GM04504 (cell line): ENCODE measurements around the gene DYNLRB1.
A peak's percentile ranks its signal among the peaks of the same experiment; 100 is the strongest.
"Not testable (repeated sequence)": the region's sequence is repeated elsewhere in the genome, so short reads cannot be mapped to it uniquely, and the experiment has no call there.

Source experiments
- DNase-seq: peaks from one replicate; pipeline ENCODE4 v3.0.0-alpha.2; 2012; ENCODE audit warnings: low read depth

Gene DYNLRB1

DNA sequence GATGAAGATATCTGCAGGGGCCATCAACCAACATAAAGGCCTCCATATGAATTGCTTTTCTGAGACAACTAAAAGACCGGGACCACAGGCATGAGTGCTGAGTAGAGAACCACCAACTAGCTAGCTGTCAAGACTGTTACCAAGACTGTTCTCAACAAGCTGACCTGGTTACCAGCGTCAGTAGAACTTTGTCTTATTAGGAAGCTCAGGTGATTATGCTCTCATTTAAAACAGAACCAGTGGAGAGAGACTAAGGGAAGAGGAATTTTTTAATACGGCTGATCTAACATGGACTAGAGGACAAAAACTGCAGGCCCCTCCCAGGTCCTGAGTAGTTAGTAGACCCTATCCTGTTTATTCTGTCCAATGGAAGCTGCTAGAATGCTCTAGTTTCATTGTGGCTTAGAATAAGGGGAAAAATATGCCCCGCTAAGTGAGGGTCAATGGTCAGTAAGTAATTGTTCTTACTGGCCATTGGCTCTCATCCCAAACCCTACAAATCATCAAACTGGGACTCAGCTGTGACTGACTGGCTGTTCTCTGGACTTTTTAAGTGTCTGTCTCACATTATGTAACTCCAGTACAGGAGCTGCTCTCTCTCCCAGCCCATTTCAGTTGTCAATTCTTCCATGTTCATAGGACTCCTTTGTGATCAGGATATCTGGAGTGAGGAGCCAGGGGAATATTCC, 3.8 kb upstream of the DYNLRB1 start:
- DNase-seq: no peak

DNA sequence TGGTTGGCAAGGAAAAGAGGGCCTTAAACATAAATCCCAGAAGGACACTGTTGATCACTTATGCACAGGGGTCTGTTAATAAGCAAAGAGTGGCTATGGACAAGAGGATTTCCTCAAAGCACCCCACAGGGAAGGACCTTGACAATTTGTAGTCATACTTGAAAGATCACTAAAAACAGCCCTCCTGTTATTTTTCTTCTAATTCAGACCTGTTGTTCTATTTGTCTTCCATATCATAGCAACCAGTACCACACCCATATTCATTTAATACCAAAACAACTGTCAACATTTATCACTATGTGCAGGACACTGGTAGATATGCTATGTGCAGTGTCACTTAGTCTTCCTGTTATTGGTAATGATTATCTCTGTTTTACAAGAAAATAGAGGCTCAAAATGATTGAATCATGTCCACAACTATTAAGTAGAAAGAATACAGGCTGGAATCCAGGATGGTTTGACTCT, 3.2 kb upstream of the DYNLRB1 start:
- no peak for DNase-seq

DNA sequence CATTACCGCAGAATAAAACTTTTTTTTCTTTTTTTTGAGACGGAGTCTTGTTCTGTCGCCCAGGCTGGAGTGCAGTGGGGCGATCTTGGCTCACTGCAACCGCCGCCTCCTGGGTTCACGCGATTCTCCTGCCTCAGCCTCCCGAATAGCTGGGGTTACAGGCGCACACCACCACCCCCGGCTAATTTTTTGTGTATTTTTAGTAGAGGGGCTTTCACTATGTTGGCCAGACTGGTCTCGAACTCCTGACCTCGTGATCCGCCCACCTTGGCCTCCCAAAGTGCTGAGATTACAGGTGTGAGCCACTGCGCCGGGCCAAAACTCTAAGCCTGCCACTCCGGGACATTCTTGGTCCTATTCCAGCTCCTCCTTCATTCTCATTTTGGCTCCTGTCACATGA, 2.2 kb upstream of the DYNLRB1 start:
- DNase-seq: not testable (repeated sequence)

DNA sequence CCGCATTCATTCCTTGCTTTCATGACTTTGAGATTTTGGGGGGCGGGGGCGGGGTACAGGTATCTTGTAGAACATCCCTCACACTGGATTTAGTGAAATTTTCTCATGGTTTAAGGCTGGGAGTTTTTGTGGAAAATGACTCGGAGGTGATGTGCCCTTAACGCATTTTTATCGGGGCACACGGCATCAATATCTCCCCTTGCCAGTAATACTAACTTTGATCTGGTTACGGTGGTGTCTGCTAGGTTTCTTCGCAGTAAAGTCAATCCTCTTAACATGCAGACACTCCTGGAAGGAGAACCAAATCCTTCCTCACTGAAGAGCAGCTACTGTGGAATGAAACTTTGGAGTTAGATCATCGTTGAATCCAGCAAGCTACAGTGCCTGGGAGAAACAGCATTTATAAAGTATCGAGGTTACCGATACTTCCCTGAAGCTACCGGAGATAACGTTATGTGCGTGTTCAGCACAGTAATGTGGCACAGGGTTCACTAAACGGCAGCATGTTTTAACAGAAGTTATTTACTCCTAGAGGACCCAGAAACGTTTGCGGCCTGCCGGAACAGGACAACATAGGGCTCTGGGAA, 1.2 kb upstream of the DYNLRB1 start:
- no peak for DNase-seq

DNA sequence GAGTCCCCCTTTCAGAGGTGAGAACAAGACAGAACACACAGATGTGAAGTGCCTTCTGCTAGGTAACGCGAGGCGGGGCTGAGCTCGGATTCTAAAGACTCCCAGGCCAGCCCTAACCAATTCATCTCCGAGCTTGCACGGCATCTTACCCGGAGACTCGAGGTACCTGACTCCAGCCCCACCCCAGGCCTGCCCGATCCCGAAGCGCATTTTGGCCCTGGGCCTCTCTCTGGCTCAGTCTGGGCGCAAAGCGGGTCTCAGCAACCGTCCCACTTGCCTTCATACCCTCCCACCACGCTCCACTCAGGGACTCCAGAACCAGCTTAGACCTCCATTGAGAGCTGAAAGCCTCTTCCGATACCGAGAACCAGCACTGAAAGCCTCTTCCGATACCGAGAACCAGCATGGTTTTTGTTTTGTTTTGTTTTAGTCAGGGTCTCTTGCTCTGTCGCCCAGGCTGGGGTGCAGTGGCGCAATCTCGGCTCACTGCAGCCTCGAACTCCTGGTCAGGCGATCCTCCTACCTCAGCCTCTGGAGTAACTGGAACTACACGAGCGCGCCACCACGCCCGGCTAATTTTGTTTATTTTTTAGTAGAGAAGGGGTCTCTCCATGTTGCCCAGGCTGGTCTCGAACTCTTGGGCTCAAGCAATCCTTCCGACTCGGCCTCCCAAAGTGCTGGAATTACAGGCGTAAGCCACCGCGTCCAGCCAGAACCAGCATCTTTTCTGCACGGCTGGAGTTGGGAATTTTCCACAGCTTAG, 557 bp upstream of the DYNLRB1 start:
- DNase-seq: no peak

DNA sequence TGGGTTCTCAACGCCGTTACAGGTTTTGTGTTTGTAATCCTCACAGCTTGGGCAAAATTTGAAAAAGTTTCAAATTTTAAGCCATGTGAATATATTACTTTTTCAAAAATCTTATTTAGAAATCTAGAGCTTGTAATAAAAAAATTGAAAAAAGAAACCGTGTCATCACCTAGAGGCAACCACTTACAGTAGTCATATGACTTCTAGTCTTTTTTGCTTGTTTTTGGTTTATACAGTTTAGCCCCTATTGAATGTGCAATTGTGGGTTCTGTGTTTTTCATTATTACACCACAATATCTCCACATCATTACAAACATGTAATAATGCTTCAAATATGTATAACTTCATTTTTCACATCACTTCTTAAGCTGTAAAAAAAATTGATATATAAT, 888 bp downstream of the DYNLRB1 start:
- no peak for DNase-seq

DNA sequence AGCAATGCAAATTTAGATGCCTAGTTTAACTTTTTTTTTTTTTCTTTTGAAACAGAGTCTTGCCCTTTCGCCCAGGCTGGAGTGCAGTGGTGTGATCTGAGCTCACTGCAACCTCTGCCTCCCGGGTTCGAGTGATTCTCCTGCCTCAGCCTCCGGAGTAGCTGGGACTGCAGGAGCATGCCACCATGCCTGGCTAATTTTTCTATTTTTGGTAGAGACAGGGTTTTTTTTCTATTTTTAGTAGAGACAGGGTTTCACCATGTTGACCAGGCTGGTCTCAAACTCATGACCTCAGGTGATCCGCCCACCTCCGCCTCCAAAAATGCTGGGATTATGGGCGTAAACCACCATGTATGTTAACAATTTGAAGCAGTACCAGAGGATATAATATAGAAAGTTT, 2.6 kb downstream of the DYNLRB1 start:
- DNase-seq: not testable (repeated sequence)

DNA sequence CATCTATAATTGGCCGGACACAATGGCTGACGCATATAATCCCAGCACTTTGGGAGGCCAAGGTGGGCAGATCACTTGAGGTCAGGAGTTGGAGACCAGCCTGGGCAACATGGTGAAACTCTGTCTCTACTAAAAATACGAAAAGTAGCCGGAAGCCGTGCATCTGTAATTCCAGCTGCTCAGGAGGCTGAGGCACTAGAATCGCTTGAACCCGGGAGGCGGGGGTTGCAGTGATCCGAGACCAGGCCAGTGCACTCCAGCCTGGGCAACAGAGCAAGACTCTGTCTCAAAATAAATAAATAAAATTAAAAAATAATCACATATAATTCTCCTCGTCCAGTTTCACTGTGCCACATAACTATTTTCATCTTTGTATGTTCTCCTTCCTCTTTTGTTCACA, 3.6 kb downstream of the DYNLRB1 start:
- not testable (repeated sequence) for DNase-seq

DNA sequence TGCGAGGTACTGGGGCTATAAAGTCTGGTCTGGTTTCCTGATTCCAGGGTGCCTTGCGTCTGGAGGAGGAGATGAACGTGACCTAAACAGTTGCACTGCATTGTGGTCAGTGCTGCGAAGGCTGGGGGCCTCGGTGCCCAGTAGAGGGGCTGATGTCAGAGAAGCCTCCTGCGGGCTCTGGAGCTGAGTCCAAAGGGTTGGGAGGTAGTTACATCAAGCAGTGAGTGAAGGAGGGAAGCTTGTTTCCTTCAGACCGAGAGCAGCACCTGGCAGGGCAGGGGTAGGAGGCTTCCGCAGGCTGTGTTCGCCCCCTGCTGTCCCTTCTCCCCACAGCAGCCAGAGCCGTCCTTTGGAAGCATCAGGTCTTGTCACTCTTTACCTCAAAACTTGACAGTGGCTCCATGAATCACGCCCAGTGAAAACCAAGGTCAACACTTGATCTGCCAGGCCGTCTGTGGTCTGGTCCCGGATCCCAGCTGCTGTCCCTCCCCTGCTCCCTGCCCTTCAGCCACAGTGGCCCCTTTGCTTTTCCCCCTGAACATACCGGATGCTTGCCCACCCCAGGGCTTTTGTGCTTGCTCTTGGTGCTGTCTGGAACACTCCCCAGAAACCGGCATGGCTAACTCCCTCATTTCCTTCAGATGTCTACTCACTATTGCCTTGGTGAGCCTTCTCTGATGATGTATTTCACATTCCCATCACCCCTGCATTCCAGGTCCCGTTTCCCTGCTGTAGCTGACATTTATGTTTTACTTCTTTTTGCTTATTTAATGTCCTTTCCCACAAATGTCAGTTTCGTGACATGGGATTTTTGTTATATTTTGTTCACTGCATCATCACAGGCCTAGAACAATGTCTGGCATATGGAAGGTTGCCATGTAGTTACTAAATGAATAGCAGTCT, 7.0 kb downstream of the DYNLRB1 start:
- peak; percentile 69 for DNase-seq

DNA sequence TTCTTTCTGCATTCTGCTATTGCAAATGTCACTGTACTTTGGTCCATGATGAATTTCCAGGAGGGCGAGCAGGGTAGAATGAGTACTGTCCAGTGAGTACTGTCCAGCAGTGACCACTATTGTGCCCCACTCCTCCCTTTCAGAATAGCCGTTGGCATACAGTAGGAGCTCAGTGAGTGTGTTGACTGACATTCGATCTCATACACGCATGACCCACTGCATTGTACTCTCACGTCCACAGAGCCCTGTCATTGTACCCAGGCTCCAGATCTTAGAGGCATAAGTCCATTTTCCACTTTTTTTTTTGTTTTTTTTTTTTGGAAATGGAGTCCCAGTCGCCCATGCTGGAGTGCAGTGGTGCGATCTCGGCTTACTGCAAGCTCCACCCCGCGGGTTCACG, 8.2 kb downstream of the DYNLRB1 start:
- DNase-seq: no peak

DNA sequence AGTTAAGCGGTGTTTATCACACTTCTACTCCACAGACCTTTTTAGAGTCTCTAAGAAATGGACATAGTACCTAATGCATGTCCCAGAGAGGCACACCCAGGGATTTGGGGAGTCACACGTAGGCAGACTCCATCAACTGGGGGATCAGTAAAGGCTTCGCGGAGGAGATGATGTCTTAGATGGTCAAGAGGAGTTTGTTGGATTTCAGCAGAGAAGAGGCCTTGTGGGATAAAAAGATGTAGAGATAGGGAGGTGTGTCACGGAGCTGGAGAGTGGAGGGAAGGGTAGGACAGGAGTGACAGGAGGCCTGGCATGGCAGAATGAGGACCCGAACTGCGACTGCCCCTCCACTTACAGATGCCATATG, 9.1 kb downstream of the DYNLRB1 start:
- no peak for DNase-seq

DNA sequence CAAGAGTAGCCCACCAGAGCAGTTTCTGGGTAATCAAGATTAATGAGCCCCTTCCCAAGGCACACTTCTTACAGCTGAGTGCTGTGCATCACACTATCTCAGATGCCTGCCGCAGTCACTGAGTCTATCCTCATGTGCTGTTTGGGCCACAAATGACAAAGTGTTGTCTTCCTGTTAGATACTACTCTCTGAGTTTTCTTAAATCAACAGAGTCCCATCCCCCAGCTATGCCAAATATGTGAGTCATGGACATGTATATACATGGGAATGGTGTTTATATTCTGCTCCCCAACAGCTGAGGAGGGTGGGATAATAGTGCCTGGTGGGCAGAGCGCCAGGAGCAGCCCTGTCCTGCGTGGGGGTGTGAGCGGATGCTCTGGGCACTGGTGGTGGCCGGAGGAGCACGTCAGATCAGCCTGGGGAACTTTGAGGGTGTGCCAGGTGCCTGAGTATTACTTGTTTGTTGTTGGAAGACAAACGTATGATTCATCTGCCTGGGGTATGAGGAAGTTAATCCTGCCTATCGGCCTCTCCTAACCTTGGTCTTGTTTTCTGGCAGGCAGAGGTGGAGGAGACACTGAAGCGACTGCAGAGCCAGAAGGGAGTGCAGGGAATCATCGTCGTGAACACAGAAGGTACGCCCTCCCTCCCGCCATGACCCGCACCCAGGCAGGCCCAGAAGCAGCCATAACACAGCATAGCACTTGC, 9.6 kb downstream of the DYNLRB1 start:
- peak; percentile 98 for DNase-seq

DNA sequence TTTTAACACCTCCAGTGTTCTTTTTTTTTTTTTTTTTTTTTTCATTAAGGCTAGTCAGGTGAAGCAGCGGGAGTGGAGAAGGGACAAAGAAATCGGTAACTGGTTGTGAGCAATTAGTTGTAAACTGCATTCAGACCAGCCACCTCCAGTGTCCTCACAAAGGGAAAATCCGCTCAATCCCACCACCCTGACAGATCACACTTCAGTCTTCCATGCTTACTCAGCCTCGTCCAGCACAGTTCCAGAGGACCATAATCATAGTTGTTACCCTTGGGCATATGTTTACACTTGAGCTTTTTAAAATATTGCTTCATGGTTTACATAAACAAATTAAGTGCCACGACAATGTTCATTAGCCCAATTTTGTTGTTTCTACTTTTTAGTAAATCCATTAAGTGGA, 10.2 kb downstream of the DYNLRB1 start:
- DNase-seq: no peak

DNA sequence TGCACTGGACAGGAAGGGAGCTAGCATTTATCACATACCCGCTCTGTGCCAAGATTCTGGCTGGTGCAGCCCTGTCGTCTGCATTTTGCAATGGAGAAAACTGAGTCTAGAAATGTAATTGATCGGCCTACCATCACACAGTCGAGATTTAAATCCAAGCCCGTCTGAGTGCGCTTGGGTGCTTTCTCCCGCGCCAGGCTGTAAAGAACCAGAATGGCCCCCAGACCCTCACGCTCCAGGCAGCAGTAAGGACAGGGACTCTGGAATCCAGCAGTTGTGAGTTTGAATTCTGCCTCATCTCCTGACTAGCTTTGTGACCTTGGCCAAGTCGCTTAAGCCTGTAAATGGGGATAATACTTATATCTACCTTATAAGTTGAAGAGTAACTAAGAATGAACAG, 10.8 kb downstream of the DYNLRB1 start:
- DNase-seq: no peak

DNA sequence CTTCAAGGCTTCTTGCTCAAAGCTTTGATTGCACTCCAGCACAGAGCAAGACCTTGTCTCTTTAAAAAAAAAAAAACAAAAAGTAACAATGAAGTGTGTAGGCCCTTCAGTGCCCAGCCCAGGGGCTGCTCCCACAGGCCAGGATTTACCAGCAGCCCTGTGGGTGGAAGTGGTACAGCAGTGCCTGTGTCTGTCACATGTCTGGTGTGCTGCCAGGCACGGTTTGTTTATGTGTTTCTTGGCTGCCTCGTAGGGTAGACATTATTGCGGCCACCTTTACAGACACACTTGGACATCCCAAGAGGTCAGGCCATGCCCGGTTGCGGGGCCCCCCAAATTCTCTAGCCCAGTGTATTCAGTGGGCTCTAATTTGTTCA, 12.7 kb downstream of the DYNLRB1 start:
- no peak for DNase-seq

DNA sequence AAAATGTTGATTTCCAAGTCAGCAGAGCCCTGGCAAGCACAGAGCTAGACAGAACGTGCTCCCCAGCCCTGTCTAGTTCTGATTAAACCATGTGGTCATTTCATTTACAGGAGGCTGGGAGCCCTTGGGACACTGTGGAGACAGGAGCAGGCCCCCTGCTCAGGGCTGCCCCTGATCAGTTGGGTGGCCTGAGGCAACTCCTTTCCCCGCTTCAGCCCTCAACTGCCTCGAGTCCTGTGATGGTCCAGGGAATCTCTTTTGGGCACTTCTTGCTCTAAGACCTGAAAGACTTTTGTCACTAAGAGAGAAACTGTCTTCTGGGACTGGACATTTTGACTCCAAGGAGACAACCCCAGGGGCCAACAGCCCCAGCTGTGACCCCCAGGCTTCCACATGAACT, 13.5 kb downstream of the DYNLRB1 start:
- no peak for DNase-seq

DNA sequence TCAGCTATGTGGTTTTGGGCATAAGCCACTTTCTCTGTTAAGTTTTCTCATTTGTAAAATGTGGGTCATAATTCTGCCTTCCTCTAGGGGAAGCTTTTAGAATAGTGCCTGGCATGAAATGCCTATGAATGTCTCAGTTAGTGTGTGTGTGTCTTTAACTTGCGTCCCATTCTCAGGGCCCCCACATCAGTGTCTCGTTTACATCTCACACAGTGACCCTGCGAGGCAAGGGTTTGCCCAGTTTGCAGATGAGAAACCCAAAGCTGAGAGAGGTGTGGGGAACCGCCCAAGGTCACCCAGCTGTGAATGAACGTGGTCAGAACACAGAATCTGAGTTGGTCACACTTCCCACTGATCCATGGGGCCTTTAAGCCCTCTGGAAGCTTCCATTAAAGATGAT, 14.1 kb downstream of the DYNLRB1 start:
- DNase-seq: no peak

DNA sequence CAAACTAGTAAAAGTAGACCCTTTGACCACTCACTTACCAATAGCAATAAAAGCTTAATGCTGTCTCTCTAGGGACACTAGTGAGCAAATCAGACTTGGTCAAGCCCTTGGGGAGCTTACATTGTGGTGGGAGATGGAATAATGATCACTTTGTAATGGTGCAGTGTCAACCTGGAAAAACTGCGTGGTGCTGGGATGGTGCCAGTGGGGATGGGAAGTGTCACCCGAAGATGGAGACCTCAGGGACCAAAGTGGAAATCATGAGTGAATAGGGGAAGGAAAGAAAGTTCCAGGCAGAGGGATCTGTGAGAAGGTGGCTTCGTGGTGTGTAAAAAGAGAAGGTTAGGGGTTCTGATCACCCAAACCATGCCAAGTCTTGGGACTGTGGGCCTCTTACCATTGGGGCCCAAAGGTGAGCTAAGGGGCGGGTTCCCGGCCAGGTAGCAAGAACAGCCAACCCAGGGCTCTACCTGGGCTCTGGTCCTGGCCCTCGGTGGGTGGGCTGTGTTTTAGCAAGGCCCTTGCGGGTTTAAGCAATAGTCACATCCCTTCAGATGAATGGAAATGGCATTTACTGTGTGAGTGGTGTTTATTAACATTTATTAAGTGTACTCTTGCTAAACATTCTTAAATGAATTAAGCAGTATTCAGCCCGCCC, 15.5 kb downstream of the DYNLRB1 start:
- DNase-seq: no peak

DNA sequence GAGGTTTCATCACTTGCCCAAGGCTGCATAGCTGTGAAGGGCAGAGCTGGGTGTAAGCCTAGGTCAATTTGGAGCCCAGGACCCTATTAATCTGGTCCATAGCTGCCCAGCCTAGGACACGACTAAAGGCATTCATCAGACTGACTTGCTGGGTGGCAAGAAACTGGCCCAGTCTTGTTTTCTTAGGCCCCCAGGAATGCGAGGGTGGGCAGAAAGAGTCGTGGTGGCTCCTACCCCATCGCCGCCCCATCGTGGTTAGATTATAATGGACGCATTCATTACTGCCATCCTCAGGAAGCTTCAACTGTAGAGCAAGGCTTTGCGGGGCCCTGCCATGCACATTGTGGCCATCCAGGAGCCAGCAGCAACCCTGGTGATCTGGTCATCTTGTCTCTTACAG, 16.1 kb downstream of the DYNLRB1 start:
- no peak for DNase-seq

DNA sequence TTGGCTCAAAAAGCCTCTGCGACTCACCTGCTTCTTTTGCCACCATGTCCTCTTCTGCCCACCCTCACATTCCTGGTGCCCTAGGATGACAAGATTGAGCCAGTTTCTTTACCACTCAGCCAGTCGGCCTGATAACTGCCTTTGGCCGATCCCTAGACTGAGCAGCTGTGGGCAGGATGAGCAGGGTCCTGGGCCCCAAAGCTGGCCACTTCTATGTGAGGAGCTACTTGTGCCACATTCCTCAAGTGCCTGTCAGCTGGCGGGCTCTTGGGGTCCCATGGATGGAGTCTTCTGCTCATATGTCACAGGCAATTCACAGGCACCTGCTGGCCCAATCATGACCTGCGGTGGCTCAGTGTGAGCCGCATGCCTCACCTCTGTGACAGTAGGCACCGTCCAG, 16.5 kb downstream of the DYNLRB1 start:
- no peak for DNase-seq
